Measurements from ENCODE around the gene HOXA4.
A peak's percentile ranks its signal among the peaks of the same experiment; 100 is the strongest.

The HOXA4 gene

GRCh38 chr7:27161214-27161720, 30.7 kb upstream of the HOXA4 start:
- Histone ChIP-seq H3K4me3 (ENCODE audit: low read length) (peak overlapping the region; percentile 50), H3K27me3 (ENCODE audit: insufficient read depth, low read length) (peaks cover 100% of the 10 kb centered on the region), H3K4me1 (ENCODE audit: insufficient read depth, low read length) (no peaks in the 10 kb centered on the region; the same call in 1 of the 2 replicates), H3K27ac (ENCODE audit: low read depth, low read length) (no peak overlapping the region), H3K9ac (ENCODE audit: low read depth, low read length) (no peak overlapping the region), H3K36me3 (ENCODE audit: insufficient read depth, low read length) (no peaks in the 10 kb centered on the region), H3K9me3 (ENCODE audit: insufficient read depth, low read depth, low read length) (peaks cover 8% of the 10 kb centered on the region; the same call in 1 of the 2 replicates)
- 7% methylated on average over 22 of the region's 27 CpGs for WGBS

GRCh38 chr7:27160546-27161213, 30.1 kb upstream of the HOXA4 start:
- H3K27ac ChIP-seq (ENCODE audit: low read depth, low read length) = no peak overlapping the region
- peaks cover 8% of the 10 kb centered on the region; the same call in 1 of the 2 replicates for H3K9me3 ChIP-seq (ENCODE audit: insufficient read depth, low read depth, low read length)
- no peak overlapping the region for H3K9ac ChIP-seq (ENCODE audit: low read depth, low read length)
- WGBS = 6% methylated on average over 54 of the region's 54 CpGs
- H3K27me3 ChIP-seq (ENCODE audit: insufficient read depth, low read length) = peaks cover 100% of the 10 kb centered on the region
- H3K4me3 ChIP-seq (ENCODE audit: low read length) = peak overlapping the region; percentile 50
- H3K4me1 ChIP-seq (ENCODE audit: insufficient read depth, low read length) = no peaks in the 10 kb centered on the region; the same call in 1 of the 2 replicates
- H3K36me3 ChIP-seq (ENCODE audit: insufficient read depth, low read length) = no peaks in the 10 kb centered on the region

- no peaks in the 10 kb centered on the region for H3K36me3 ChIP-seq (ENCODE audit: insufficient read depth, low read length)
- H3K27me3 ChIP-seq (ENCODE audit: insufficient read depth, low read length) = peaks cover 100% of the 10 kb centered on the region
- WGBS = 73% methylated on average over 19 of the region's 23 CpGs
- peak overlapping the region; percentile 50; the same call in 1 of the 2 replicates for H3K4me3 ChIP-seq (ENCODE audit: low read length)
- peaks cover 3% of the 10 kb centered on the region; the same call in 1 of the 2 replicates for H3K9me3 ChIP-seq (ENCODE audit: insufficient read depth, low read depth, low read length)
- no peak overlapping the region for H3K27ac ChIP-seq (ENCODE audit: low read depth, low read length)
- H3K9ac ChIP-seq (ENCODE audit: low read depth, low read length) = no peak overlapping the region
- H3K4me1 ChIP-seq (ENCODE audit: insufficient read depth, low read length) = no peaks in the 10 kb centered on the region; the same call in 1 of the 2 replicates
These were observed 29.6 kb upstream of the HOXA4 start for GRCh38 chr7:27160145-27160545.

- peaks cover 3% of the 10 kb centered on the region; the same call in 1 of the 2 replicates for H3K9me3 ChIP-seq (ENCODE audit: insufficient read depth, low read depth, low read length)
- no peak overlapping the region for H3K27ac ChIP-seq (ENCODE audit: low read depth, low read length)
- no peaks in the 10 kb centered on the region for H3K36me3 ChIP-seq (ENCODE audit: insufficient read depth, low read length)
- no peak overlapping the region for H3K4me3 ChIP-seq (ENCODE audit: low read length)
- no peaks in the 10 kb centered on the region; the same call in 1 of the 2 replicates for H3K4me1 ChIP-seq (ENCODE audit: insufficient read depth, low read length)
- H3K9ac ChIP-seq (ENCODE audit: low read depth, low read length) = no peak overlapping the region
- peaks cover 100% of the 10 kb centered on the region for H3K27me3 ChIP-seq (ENCODE audit: insufficient read depth, low read length)
- 78% methylated on average over 25 of the region's 27 CpGs for WGBS
These were observed 28.9 kb upstream of the HOXA4 start for GRCh38 chr7:27159266-27160144.

GRCh38 chr7:27158436-27159265, 28.1 kb upstream of the HOXA4 start:
- Histone ChIP-seq H3K36me3 (ENCODE audit: insufficient read depth, low read length) (no peaks in the 10 kb centered on the region), H3K9ac (ENCODE audit: low read depth, low read length) (no peak overlapping the region), H3K27ac (ENCODE audit: low read depth, low read length) (no peak overlapping the region), H3K9me3 (ENCODE audit: insufficient read depth, low read depth, low read length) (peaks cover 3% of the 10 kb centered on the region; the same call in 1 of the 2 replicates), H3K4me3 (ENCODE audit: low read length) (no peak overlapping the region), H3K27me3 (ENCODE audit: insufficient read depth, low read length) (peaks cover 100% of the 10 kb centered on the region), H3K4me1 (ENCODE audit: insufficient read depth, low read length) (no peaks in the 10 kb centered on the region; the same call in 1 of the 2 replicates)
- 68% methylated on average over 35 of the region's 35 CpGs for WGBS

GRCh38 chr7:27157702-27158431, 27.3 kb upstream of the HOXA4 start:
- Histone ChIP-seq H3K27ac (ENCODE audit: low read depth, low read length) (no peak overlapping the region), H3K9me3 (ENCODE audit: insufficient read depth, low read depth, low read length) (peaks cover 3% of the 10 kb centered on the region; the same call in 1 of the 2 replicates)

GRCh38 chr7:27156916-27157701, 26.6 kb upstream of the HOXA4 start:
- peaks cover 100% of the 10 kb centered on the region for H3K27me3 ChIP-seq (ENCODE audit: insufficient read depth, low read length)
- H3K9ac ChIP-seq (ENCODE audit: low read depth, low read length) = no peak overlapping the region
- WGBS = 36% methylated on average over 30 of the region's 30 CpGs
- no peak overlapping the region for H3K4me3 ChIP-seq (ENCODE audit: low read length)
- H3K36me3 ChIP-seq (ENCODE audit: insufficient read depth, low read length) = no peaks in the 10 kb centered on the region
- H3K4me1 ChIP-seq (ENCODE audit: insufficient read depth, low read length) = no peaks in the 10 kb centered on the region; the same call in 1 of the 2 replicates
- H3K27ac ChIP-seq (ENCODE audit: low read depth, low read length) = no peak overlapping the region
- H3K9me3 ChIP-seq (ENCODE audit: insufficient read depth, low read depth, low read length) = peaks cover 3% of the 10 kb centered on the region; the same call in 1 of the 2 replicates

More at GRCh38 chr7:27157702-27158431, 27.3 kb upstream of the HOXA4 start:
- no peak overlapping the region for H3K9ac ChIP-seq (ENCODE audit: low read depth, low read length)
- no peaks in the 10 kb centered on the region; the same call in 1 of the 2 replicates for H3K4me1 ChIP-seq (ENCODE audit: insufficient read depth, low read length)
- WGBS = 58% methylated on average over 29 of the region's 30 CpGs
- peaks cover 100% of the 10 kb centered on the region for H3K27me3 ChIP-seq (ENCODE audit: insufficient read depth, low read length)
- H3K36me3 ChIP-seq (ENCODE audit: insufficient read depth, low read length) = no peaks in the 10 kb centered on the region
- H3K4me3 ChIP-seq (ENCODE audit: low read length) = no peak overlapping the region

- Histone ChIP-seq H3K27ac (ENCODE audit: low read depth, low read length) (no peak within 1 kb of the TSS), H3K4me1 (ENCODE audit: insufficient read depth, low read length) (no peaks in the 10 kb centered on the region; the same call in 1 of the 2 replicates), H3K9ac (ENCODE audit: low read depth, low read length) (no peak within 1 kb of the TSS), H3K9me3 (ENCODE audit: insufficient read depth, low read depth, low read length) (peaks cover 3% of the 10 kb centered on the region; the same call in 1 of the 2 replicates), H3K36me3 (ENCODE audit: insufficient read depth, low read length) (no peaks in the 10 kb centered on the region), H3K27me3 (ENCODE audit: insufficient read depth, low read length) (peaks cover 100% of the 10 kb centered on the region), H3K4me3 (ENCODE audit: low read length) (peak within 1 kb of the TSS; percentile 51)
- WGBS = 6% methylated on average over 32 of the region's 33 CpGs
These were observed 25.9 kb upstream of the HOXA4 start, which contains the start of gene HOXA7 for GRCh38 chr7:27156508-27156898. HOXA7 (minus strand) TSS chr7:27156675; CDS start chr7:27156545, 130 bp downstream.

- Histone ChIP-seq H3K36me3 (ENCODE audit: insufficient read depth, low read length) (no peaks in the 10 kb centered on the region), H3K9ac (ENCODE audit: low read depth, low read length) (no peak overlapping the region), H3K27ac (ENCODE audit: low read depth, low read length) (no peak overlapping the region), H3K27me3 (ENCODE audit: insufficient read depth, low read length) (peaks cover 100% of the 10 kb centered on the region), H3K4me1 (ENCODE audit: insufficient read depth, low read length) (no peaks in the 10 kb centered on the region; the same call in 1 of the 2 replicates), H3K9me3 (ENCODE audit: insufficient read depth, low read depth, low read length) (peaks cover 3% of the 10 kb centered on the region; the same call in 1 of the 2 replicates), H3K4me3 (ENCODE audit: low read length) (peak overlapping the region; percentile 51)
- 5% methylated on average over 63 of the region's 63 CpGs for WGBS
These were observed 25.4 kb upstream of the HOXA4 start for GRCh38 chr7:27155816-27156507.
